K562 (cell line): ENCODE measurements around the gene NRROS. TPM values are rescaled to one million over a fixed set of nuclear protein-coding genes. Genes with fewer than 3 reads are reported as not detected.

ENCODE experiments used
- EP400 ChIP-seq: fragments of 450-650 bp; IDR thresholded peaks from 2 replicates; pipeline ENCODE4 v1.6.1; 2017; ENCODE audit warnings: antibody characterized with exemption, mild to moderate bottlenecking, moderate library complexity
- GATA2 ChIP-seq: sonication (generic); formaldehyde crosslinking; IDR thresholded peaks from 2 replicates; pipeline ENCODE4 v1.4.0; 2020; ENCODE audit warnings: mild to moderate bottlenecking, missing genetic modification reagents
- GATAD2B ChIP-seq: fragments of 450-650 bp; IDR thresholded peaks from 2 replicates; pipeline ENCODE4 v1.6.1; 2017; ENCODE audit warnings: mild to moderate bottlenecking, borderline replicate concordance
- KDM1A ChIP-seq, 2 experiments: fragments of 450-650 bp; IDR thresholded peaks; 2 replicates each; pipeline ENCODE4 v1.6.1; 2016; ENCODE audit warnings: mild to moderate bottlenecking in 2 of 2
- MAFK ChIP-seq: IDR thresholded peaks from 2 replicates; pipeline ENCODE4 v1.6.1; 2011; ENCODE audit warnings: low read length, improper control_type of control experiment
- MEIS2 ChIP-seq: fragments of 450-650 bp; IDR thresholded peaks from 2 replicates; pipeline ENCODE4 v1.6.1; 2014; ENCODE audit warnings: mild to moderate bottlenecking; ENCODE audit not compliant: partially characterized antibody
- MTA1 ChIP-seq: fragments of 450-650 bp; IDR thresholded peaks from 2 replicates; pipeline ENCODE4 v1.6.1; 2017; ENCODE audit warnings: borderline replicate concordance
- NCOA6 ChIP-seq: fragments of 450-650 bp; IDR thresholded peaks from 2 replicates; pipeline ENCODE4 v1.6.1; 2017; ENCODE audit warnings: mild to moderate bottlenecking
- SP1 ChIP-seq: sonication (generic); formaldehyde crosslinking; IDR thresholded peaks from 2 replicates; pipeline ENCODE4 v1.8.1; 2022; ENCODE audit warnings: mild to moderate bottlenecking, missing genetic modification reagents
- TAF7 ChIP-seq: fragments of 450-650 bp; IDR thresholded peaks from 2 replicates; pipeline ENCODE4 v1.6.1; 2016; ENCODE audit warnings: missing genetic modification characterization, missing compliant biosample characterization
- TCF3 ChIP-seq: sonication (generic); formaldehyde crosslinking; IDR thresholded peaks from 2 replicates; pipeline ENCODE4 v1.4.0; 2020; ENCODE audit warnings: mild to moderate bottlenecking, missing genetic modification reagents
- ZNF384 ChIP-seq: IDR thresholded peaks from 2 replicates; pipeline ENCODE4 v1.6.1; 2012; ENCODE audit warnings: low read depth, low read length, improper control_type of control experiment
- polyA plus RNA-seq, 8 experiments: library from polyadenylated mRNA; depleted of rRNA in 4 of 8; stranded (reverse) in 5 of 8; unstranded in 3 of 8; fragments of >200 nt; fragmentation: Nextera tagmentation in 2 of 8; fragmentation: Illumina TruSeq in 1 of 8; extraction: Ambion mirVana in 2 of 8; extraction: Trizol in 1 of 8; gene quantifications; 2 replicates each; pipeline versions ENCODE4 v1.2.1 to v1.2.3, GENCODE V29; 2011 to 2014; ENCODE audit warnings: inconsistent platforms in 1 of 8, missing spikeins in 1 of 8
- total RNA-seq, 7 experiments: library from RNA; depleted of rRNA in 6 of 7; stranded (reverse); fragments of >200 nt in 6 of 7; fragmentation: Illumina TruSeq in 2 of 7; extraction: Trizol in 2 of 7; gene quantifications; 2 replicates each; pipeline versions ENCODE4 v1.2.1 to v1.2.3, GENCODE V29; 2011 to 2021; ENCODE audit warnings: low replicate concordance in 1 of 7
- TF ChIP-seq, protein P1 (sequence below): IDR thresholded peaks from 2 replicates; pipeline ENCODE4 v1.6.1; 2011; ENCODE audit warnings: borderline replicate concordance, low read depth, mild to moderate bottlenecking, moderate library complexity, low read length; ENCODE audit not compliant: insufficient read depth, poor library complexity, severe bottlenecking
- TF ChIP-seq, protein P2 (sequence below): fragments of 250-450 bp; sonication (Bioruptor Pico); IDR thresholded peaks from 2 replicates; pipeline ENCODE4 v1.5.0; 2021; ENCODE audit warnings: mild to moderate bottlenecking, moderate library complexity
- TF ChIP-seq, protein P3 (sequence below), 2 experiments: IDR thresholded peaks in 1 of 2; conservative IDR thresholded peaks in 1 of 2; 2 replicates each; pipeline ENCODE4 v1.6.1; 2016; ENCODE audit warnings: low read depth in 2 of 2, mild to moderate bottlenecking in 1 of 2, missing compliant biosample characterization in 1 of 2, missing genetic modification characterization in 1 of 2, moderate library complexity in 1 of 2

The NRROS gene
- total and polyA plus RNA-seq, 9 of the 15 experiments (the other 6 are each of a cell fraction or from before 2014, with no cell fraction given): 0.34 to 13.8 (median 3.8) TPM

DNA sequence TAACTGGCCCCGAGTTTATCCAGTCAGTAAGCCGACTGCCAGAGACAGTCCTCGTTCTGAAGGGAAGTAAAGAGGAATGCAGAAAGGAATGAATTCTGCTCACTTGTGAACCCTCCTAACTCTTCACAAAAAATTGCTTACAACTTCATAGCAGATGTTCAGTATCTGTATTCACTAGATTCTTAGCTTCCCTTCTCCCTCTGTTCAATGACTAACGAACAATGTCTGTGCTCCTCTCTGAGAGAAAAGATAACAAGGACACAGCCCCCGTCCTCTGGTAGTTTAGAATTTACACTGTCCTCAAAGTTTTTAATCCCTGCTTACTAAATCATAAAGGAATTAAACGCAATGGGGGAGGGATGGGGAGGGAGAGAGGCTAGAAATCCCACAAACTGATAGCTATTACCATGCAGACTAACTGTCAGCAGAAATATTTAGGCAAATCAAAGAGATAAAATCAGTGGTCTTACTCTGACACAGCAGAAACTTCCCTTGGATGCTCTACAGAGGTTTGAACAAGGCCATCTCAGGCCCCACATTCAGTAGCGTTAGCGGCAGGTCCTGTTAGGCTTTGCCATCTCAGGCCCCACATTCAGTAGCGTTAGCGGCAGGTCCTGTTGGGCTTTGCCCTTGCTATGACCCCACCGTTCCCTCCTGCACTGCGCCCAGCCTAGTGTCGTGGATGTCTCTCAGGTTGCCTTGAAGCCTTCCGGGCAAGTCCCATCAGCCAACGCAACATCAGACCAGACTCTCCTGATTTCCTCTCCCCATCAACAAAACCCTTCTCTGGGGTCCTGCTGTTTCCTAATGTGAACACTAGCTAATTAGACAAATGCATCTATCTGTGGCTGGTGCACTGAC lies 23.4 kb downstream of the NRROS start (continued):
- TF ChIP-seq MAFK (peak; percentile 79), EP400 (peak; percentile 27; the same call in 1 of the 2 replicates), KDM1A (IDR thresholded peaks at IDR 0.05) (peak; percentile 81), GATAD2B (0 out of 2 replicates have a peak, but pooled peaks have one; percentile 58), NCOA6 (no peak), TCF3 (CRISPR knock-in tag) (peak; percentile 45; the same call in 1 of the 2 replicates), TAF7 (tag) (no peak), SP1 (CRISPR knock-in tag) (peak; percentile 29; the same call in 1 of the 2 replicates), ZNF384 (no peak), MTA1 (peak; percentile 38; the same call in 1 of the 2 replicates), MEIS2 (peak; percentile 84), GATA2 (CRISPR knock-in tag) (peak; percentile 61)
- TF ChIP-seq, protein P1, sequence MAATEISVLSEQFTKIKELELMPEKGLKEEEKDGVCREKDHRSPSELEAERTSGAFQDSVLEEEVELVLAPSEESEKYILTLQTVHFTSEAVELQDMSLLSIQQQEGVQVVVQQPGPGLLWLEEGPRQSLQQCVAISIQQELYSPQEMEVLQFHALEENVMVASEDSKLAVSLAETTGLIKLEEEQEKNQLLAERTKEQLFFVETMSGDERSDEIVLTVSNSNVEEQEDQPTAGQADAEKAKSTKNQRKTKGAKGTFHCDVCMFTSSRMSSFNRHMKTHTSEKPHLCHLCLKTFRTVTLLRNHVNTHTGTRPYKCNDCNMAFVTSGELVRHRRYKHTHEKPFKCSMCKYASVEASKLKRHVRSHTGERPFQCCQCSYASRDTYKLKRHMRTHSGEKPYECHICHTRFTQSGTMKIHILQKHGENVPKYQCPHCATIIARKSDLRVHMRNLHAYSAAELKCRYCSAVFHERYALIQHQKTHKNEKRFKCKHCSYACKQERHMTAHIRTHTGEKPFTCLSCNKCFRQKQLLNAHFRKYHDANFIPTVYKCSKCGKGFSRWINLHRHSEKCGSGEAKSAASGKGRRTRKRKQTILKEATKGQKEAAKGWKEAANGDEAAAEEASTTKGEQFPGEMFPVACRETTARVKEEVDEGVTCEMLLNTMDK: no peak
- TF ChIP-seq, protein P2, sequence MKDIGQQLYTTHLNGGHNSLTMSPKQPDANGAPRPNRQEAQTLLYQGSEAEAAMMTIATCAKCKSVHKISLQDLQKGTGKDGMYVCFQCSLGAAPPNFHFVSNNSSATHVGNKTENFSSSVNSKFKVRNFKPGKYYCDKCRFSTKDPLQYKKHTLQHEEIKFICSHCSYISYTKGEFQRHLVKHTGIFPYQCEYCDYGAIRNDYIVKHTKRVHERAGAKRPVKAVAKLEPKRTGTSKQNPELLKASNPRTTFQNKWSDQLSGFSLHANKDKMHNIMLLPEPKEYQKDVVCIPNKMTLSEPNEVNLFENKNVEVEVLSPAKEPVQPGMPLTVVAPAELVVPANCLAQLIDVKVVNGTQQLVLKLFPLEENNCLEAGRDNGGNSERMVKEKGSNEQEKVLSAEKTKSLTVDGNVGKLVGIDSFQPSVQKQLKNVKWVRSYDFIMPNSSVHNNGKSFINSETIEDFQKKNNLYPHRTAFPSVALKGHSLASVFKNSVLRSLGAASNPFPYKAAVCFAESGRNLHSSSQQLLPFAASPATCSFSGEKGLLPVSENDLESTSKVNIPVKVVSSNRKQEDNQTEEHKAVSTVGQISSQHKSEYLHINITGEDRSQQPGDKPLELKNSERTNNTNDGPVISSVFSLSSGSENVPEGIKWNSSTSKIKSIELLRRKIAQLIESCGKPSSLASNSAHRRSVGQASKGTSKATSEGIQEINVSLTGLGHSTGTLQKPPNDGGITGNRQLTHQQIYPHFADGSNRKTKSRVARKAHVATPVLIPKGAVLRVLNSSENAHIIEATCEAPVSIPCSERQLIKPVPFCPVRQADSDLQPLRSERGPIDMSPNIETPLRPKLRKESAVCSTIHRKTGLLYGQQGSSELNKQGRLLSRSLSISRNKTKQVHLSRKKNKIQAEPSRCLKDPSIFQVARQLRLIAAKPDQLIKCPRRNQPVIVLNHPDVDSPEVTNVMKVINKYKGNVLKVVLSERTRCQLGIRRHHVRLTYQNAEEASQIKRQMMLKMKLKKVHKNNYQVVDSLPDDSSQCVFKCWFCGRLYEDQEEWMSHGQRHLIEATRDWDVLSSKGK (CRISPR knock-in tag): no peak
- TF ChIP-seq, protein P3, sequence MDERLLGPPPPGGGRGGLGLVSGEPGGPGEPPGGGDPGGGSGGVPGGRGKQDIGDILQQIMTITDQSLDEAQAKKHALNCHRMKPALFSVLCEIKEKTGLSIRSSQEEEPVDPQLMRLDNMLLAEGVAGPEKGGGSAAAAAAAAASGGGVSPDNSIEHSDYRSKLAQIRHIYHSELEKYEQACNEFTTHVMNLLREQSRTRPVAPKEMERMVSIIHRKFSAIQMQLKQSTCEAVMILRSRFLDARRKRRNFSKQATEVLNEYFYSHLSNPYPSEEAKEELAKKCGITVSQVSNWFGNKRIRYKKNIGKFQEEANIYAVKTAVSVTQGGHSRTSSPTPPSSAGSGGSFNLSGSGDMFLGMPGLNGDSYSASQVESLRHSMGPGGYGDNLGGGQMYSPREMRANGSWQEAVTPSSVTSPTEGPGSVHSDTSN (CRISPR knock-in tag; IDR thresholded peaks at IDR 0.05; ENCODE audit: low read depth): no peak
- TF ChIP-seq, protein P3 (tag; conservative IDR thresholded peaks at IDR 0.05; ENCODE audit: low read depth): peak; percentile 76
